Suprapubic skin (tissue), 3 donors: ENCODE results near the gene PASK.

Experiments used
- CTCF ChIP-seq, 2 donors: fragments of 200-600 bp in 1 of 2; fragments of 450-650 bp in 1 of 2; sonication (generic) in 1 of 2; IDR thresholded peaks; one replicate each; pipeline ENCODE4 v1.5.1; 2016 to 2019; ENCODE audit warnings: antibody characterized with exemption in 2 of 2, mild to moderate bottlenecking in 1 of 2, moderate library complexity in 1 of 2
- EP300 ChIP-seq: sonication (generic); formaldehyde crosslinking; IDR thresholded peaks from one replicate; pipeline ENCODE4 v1.6.1; 2017; ENCODE audit warnings: antibody characterized with exemption
- POLR2A ChIP-seq, 2 donors: fragments of 450-650 bp; IDR thresholded peaks; one replicate each; pipeline ENCODE4 v1.6.1; 2017; ENCODE audit warnings: antibody characterized with exemption in 2 of 2, mild to moderate bottlenecking in 2 of 2, moderate library complexity in 2 of 2

GRCh38 chr2:241108271-241109209, 40.7 kb downstream of the PASK start:
- TF ChIP-seq EP300 (no peak), POLR2A (IDR thresholded peaks at IDR 0.05) (no peak), CTCF (IDR thresholded peaks at IDR 0.05) (no peak)
